Measurements from ENCODE around the gene HBS1L.

The HBS1L gene

DNA sequence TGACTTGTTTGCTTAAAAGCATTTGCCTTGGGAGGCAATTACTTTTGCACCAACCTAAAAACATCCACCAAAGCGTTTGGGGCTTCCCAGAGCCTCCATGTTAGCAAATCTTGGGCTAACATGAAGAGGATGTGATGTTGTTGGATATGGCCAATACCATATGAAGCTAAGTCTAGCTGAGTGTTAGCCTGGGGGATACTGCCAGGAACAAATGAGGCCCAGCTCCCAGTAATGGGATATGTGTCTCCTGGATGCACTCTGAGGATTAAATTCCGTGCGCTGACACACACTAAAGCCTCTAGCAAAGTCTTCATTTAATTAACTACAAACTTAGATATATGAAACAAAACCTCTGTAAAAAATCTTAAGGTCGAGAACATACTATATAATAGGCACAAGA, 35.3 kb upstream of the HBS1L start:
- Histone ChIP-seq H3K9me3 (ENCODE audit: control insufficient read depth, insufficient read depth, low read length) (no peaks in the 10 kb centered on the region), H3K27me3 (ENCODE audit: control insufficient read depth, insufficient read depth, low read length) (no peaks in the 10 kb centered on the region), H3K36me3 (ENCODE audit: control insufficient read depth, insufficient read depth, low read length) (no peaks in the 10 kb centered on the region), H3K27ac (ENCODE audit: low read length) (no peak overlapping the region), H3K4me1 (ENCODE audit: control insufficient read depth, insufficient read depth, low read length) (no peaks in the 10 kb centered on the region; the same call in 1 of the 2 replicates), H3K4me3 (ENCODE audit: low read length) (no peak overlapping the region)
- no peak for DNase-seq (ENCODE audit: low read depth, low spot score)
- no CpG with 5 or more reads among the region's 4 CpGs for WGBS (ENCODE audit: insufficient coverage, insufficient read length)

DNA sequence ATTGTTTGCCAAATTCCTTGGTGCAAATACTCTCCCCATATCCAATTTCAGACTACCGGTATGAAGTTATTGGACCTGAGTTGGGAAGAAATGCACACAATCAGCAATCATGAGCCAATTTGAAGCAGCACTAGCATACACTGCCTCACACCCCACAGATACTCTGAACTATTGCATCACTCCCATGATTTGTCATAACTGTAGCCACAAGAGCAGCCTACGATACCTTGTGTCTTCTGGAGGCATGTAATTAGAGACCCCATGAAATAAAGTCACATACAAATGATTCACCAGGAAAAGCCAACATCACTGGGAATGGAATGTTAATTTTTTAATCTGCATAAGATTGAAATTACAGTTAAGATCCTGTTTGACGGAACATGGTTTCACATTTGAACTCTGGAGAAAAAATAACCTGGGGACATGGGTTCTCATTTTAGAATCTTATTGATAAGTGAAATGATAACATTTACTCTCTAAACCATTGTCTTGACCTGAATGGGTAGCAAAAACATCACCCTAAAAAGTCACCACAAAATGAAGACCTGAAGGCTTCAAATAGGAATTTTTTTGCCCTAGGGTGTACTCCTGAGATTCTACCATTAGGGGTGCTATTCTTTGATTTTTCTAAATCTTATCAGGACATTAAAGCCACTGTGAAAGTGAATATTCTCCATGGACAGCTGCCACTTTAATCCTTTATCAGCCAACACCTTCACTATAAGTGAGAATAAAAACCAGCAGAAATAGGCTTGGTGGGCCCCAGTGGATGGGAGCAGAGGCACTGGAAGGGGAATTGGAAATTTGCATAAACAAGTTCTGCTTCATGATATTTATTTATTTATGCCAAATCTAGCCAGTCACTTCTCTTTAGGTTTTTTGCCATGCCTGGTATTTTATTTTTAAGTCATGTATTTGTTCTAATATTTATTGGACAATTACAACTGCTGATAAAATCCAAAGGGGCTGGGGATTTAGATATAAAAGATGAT, 34.5 kb upstream of the HBS1L start:
- Histone ChIP-seq H3K4me3 (ENCODE audit: low read length) (no peak overlapping the region), H3K36me3 (ENCODE audit: control insufficient read depth, insufficient read depth, low read length) (no peaks in the 10 kb centered on the region), H3K4me1 (ENCODE audit: control insufficient read depth, insufficient read depth, low read length) (no peaks in the 10 kb centered on the region; the same call in 1 of the 2 replicates), H3K9me3 (ENCODE audit: control insufficient read depth, insufficient read depth, low read length) (no peaks in the 10 kb centered on the region), H3K27ac (ENCODE audit: low read length) (no peak overlapping the region), H3K27me3 (ENCODE audit: control insufficient read depth, insufficient read depth, low read length) (no peaks in the 10 kb centered on the region)
- peak; percentile 1 for DNase-seq (ENCODE audit: low read depth, low spot score)
- WGBS (ENCODE audit: insufficient coverage, insufficient read length) = no CpG with 5 or more reads among the region's 3 CpGs

GRCh38 chr6:135088281-135088680, 33.7 kb upstream of the HBS1L start:
- WGBS (ENCODE audit: insufficient coverage, insufficient read length) = no CpG with 5 or more reads among the region's 1 CpG
- no peak overlapping the region for H3K4me3 ChIP-seq (ENCODE audit: low read length)
- H3K27me3 ChIP-seq (ENCODE audit: control insufficient read depth, insufficient read depth, low read length) = no peaks in the 10 kb centered on the region
- H3K9me3 ChIP-seq (ENCODE audit: control insufficient read depth, insufficient read depth, low read length) = no peaks in the 10 kb centered on the region
- no peak overlapping the region for H3K27ac ChIP-seq (ENCODE audit: low read length)
- no peak for DNase-seq (ENCODE audit: low read depth, low spot score)
- no peaks in the 10 kb centered on the region; the same call in 1 of the 2 replicates for H3K4me1 ChIP-seq (ENCODE audit: control insufficient read depth, insufficient read depth, low read length)
- no peaks in the 10 kb centered on the region for H3K36me3 ChIP-seq (ENCODE audit: control insufficient read depth, insufficient read depth, low read length)

- Histone ChIP-seq H3K36me3 (ENCODE audit: control insufficient read depth, insufficient read depth, low read length) (no peaks in the 10 kb centered on the region), H3K4me1 (ENCODE audit: control insufficient read depth, insufficient read depth, low read length) (no peaks in the 10 kb centered on the region; the same call in 1 of the 2 replicates), H3K9me3 (ENCODE audit: control insufficient read depth, insufficient read depth, low read length) (no peaks in the 10 kb centered on the region), H3K4me3 (ENCODE audit: low read length) (no peak overlapping the region), H3K27ac (ENCODE audit: low read length) (no peak overlapping the region), H3K27me3 (ENCODE audit: control insufficient read depth, insufficient read depth, low read length) (no peaks in the 10 kb centered on the region)
- WGBS (ENCODE audit: insufficient coverage, insufficient read length) = no CpG with 5 or more reads among the region's 5 CpGs
- DNase-seq (ENCODE audit: low read depth, low spot score) = no peak
These were observed 33.2 kb upstream of the HBS1L start for GRCh38 chr6:135087803-135088202.

- Histone ChIP-seq H3K36me3 (ENCODE audit: control insufficient read depth, insufficient read depth, low read length) (no peaks in the 10 kb centered on the region), H3K27ac (ENCODE audit: low read length) (no peak overlapping the region), H3K4me3 (ENCODE audit: low read length) (no peak overlapping the region), H3K27me3 (ENCODE audit: control insufficient read depth, insufficient read depth, low read length) (no peaks in the 10 kb centered on the region), H3K9me3 (ENCODE audit: control insufficient read depth, insufficient read depth, low read length) (no peaks in the 10 kb centered on the region), H3K4me1 (ENCODE audit: control insufficient read depth, insufficient read depth, low read length) (no peaks in the 10 kb centered on the region; the same call in 1 of the 2 replicates)
- peak; percentile 4 for DNase-seq (ENCODE audit: low read depth, low spot score)
- no CpG with 5 or more reads among the region's 3 CpGs for WGBS (ENCODE audit: insufficient coverage, insufficient read length)
These were observed 32.8 kb upstream of the HBS1L start for GRCh38 chr6:135087403-135087802.

GRCh38 chr6:135086414-135086764, 31.8 kb upstream of the HBS1L start:
- no peak overlapping the region for H3K4me3 ChIP-seq (ENCODE audit: low read length)
- no peaks in the 10 kb centered on the region for H3K27me3 ChIP-seq (ENCODE audit: control insufficient read depth, insufficient read depth, low read length)
- WGBS (ENCODE audit: insufficient coverage, insufficient read length) = no CpG with 5 or more reads among the region's 5 CpGs
- DNase-seq (ENCODE audit: low read depth, low spot score) = no peak
- no peaks in the 10 kb centered on the region for H3K9me3 ChIP-seq (ENCODE audit: control insufficient read depth, insufficient read depth, low read length)
- no peak overlapping the region for H3K27ac ChIP-seq (ENCODE audit: low read length)
- H3K36me3 ChIP-seq (ENCODE audit: control insufficient read depth, insufficient read depth, low read length) = no peaks in the 10 kb centered on the region
- no peaks in the 10 kb centered on the region for H3K4me1 ChIP-seq (ENCODE audit: control insufficient read depth, insufficient read depth, low read length)

GRCh38 chr6:135085700-135086413, 31.2 kb upstream of the HBS1L start:
- Histone ChIP-seq H3K4me1 (ENCODE audit: control insufficient read depth, insufficient read depth, low read length) (no peaks in the 10 kb centered on the region), H3K9me3 (ENCODE audit: control insufficient read depth, insufficient read depth, low read length) (no peaks in the 10 kb centered on the region), H3K27me3 (ENCODE audit: control insufficient read depth, insufficient read depth, low read length) (no peaks in the 10 kb centered on the region), H3K4me3 (ENCODE audit: low read length) (no peak overlapping the region), H3K36me3 (ENCODE audit: control insufficient read depth, insufficient read depth, low read length) (no peaks in the 10 kb centered on the region), H3K27ac (ENCODE audit: low read length) (no peak overlapping the region)
- WGBS (ENCODE audit: insufficient coverage, insufficient read length) = no CpG with 5 or more reads among the region's 1 CpG
- DNase-seq (ENCODE audit: low read depth, low spot score) = no peak

DNA sequence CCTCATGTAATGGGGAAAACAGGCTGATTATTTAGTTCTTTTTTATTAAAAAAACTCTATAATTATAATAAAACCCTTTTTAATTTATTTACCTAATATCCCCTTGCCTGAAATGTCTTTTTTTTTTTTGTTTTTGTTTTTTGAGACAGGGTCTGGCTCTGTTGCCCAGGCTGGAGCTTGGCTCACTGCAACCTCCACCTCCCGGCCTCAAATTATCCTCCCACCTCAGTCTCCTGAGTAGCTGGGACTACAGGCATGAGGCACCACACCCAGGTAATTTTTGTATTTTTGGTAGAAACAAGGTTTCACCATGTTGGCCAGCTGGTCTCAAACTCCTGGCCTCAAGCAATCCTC, 30.3 kb upstream of the HBS1L start:
- no peaks in the 10 kb centered on the region for H3K4me1 ChIP-seq (ENCODE audit: control insufficient read depth, insufficient read depth, low read length)
- WGBS (ENCODE audit: insufficient coverage, insufficient read length) = no CpG with 5 or more reads among the region's 1 CpG
- no peak overlapping the region for H3K4me3 ChIP-seq (ENCODE audit: low read length)
- H3K9me3 ChIP-seq (ENCODE audit: control insufficient read depth, insufficient read depth, low read length) = no peaks in the 10 kb centered on the region
- no peaks in the 10 kb centered on the region for H3K27me3 ChIP-seq (ENCODE audit: control insufficient read depth, insufficient read depth, low read length)
- no peak for DNase-seq (ENCODE audit: low read depth, low spot score)
- no peak overlapping the region for H3K27ac ChIP-seq (ENCODE audit: low read length)
- no peaks in the 10 kb centered on the region for H3K36me3 ChIP-seq (ENCODE audit: control insufficient read depth, insufficient read depth, low read length)

DNA sequence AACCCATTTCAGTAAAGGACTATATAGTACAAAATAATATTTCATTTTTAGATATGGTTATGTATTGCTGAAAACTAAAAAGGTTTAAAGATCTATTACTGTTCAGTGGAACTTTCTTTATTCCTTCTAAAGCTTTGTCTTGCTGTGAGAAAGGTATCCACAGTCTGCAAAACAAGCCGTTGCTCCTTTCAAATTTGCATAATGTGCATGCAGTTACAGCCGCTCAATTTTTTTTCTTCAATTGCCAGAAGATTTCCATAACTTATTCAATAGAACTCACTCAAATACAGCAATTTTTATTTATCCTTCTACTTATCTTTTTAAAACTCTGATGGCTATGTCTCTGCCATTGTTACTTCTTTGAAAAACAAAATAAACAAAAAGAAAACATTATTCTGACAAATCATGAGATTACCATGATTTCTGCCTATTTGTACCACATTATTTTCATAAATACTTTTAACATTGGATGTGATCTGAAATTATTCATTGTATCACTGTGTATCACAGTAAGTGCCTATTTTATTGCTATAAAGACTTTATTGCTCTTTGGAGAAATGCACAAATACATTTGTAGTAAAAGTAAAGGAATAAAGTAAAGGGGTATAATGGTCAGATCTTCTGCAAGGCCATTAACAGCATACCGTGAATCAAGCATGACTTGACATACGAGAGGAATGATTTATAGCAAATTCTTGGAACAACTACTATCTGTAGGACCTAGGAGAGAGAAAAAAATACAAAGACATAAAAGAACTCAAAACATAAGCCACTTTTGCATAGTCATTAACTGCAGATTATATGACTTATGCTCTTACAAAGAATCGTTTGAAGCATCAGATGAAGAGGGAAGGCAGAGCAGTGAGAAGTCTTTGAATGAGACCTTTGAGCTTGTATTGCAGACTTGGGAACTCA, 29.6 kb upstream of the HBS1L start:
- Histone ChIP-seq H3K27ac (ENCODE audit: low read length) (no peak overlapping the region), H3K4me1 (ENCODE audit: control insufficient read depth, insufficient read depth, low read length) (no peaks in the 10 kb centered on the region), H3K4me3 (ENCODE audit: low read length) (no peak overlapping the region), H3K36me3 (ENCODE audit: control insufficient read depth, insufficient read depth, low read length) (no peaks in the 10 kb centered on the region), H3K9me3 (ENCODE audit: control insufficient read depth, insufficient read depth, low read length) (no peaks in the 10 kb centered on the region), H3K27me3 (ENCODE audit: control insufficient read depth, insufficient read depth, low read length) (no peaks in the 10 kb centered on the region)
- no peak for DNase-seq (ENCODE audit: low read depth, low spot score)
- no CpG with 5 or more reads among the region's 5 CpGs for WGBS (ENCODE audit: insufficient coverage, insufficient read length)

- Histone ChIP-seq H3K27ac (ENCODE audit: low read length) (no peak overlapping the region), H3K36me3 (ENCODE audit: control insufficient read depth, insufficient read depth, low read length) (no peaks in the 10 kb centered on the region), H3K27me3 (ENCODE audit: control insufficient read depth, insufficient read depth, low read length) (no peaks in the 10 kb centered on the region), H3K4me3 (ENCODE audit: low read length) (no peak overlapping the region), H3K4me1 (ENCODE audit: control insufficient read depth, insufficient read depth, low read length) (no peaks in the 10 kb centered on the region), H3K9me3 (ENCODE audit: control insufficient read depth, insufficient read depth, low read length) (no peaks in the 10 kb centered on the region)
- DNase-seq (ENCODE audit: low read depth, low spot score) = no peak
- no CpG with 5 or more reads among the region's 1 CpG for WGBS (ENCODE audit: insufficient coverage, insufficient read length)
These were observed 27.3 kb upstream of the HBS1L start for GRCh38 chr6:135081966-135082365.

Measured in iPS DF 6.9 (cell line).